Stimulated activated CD4-positive, alpha-beta T cell treated with anti-CD3 and anti-CD28 coated beads, Interleukin-1b, Interleukin-23, amount 100 ng/mL, for 48 hours (primary cell): ENCODE data around the gene POFUT2.
"Not testable (repeated sequence)": the region's sequence is repeated elsewhere in the genome, so short reads cannot be mapped to it uniquely, and the experiment has no call there.

ENCODE experiments used
- DNase-seq: peaks from one replicate; pipeline ENCODE4 v3.0.0-alpha.2; 2020

POFUT2 gene

DNA sequence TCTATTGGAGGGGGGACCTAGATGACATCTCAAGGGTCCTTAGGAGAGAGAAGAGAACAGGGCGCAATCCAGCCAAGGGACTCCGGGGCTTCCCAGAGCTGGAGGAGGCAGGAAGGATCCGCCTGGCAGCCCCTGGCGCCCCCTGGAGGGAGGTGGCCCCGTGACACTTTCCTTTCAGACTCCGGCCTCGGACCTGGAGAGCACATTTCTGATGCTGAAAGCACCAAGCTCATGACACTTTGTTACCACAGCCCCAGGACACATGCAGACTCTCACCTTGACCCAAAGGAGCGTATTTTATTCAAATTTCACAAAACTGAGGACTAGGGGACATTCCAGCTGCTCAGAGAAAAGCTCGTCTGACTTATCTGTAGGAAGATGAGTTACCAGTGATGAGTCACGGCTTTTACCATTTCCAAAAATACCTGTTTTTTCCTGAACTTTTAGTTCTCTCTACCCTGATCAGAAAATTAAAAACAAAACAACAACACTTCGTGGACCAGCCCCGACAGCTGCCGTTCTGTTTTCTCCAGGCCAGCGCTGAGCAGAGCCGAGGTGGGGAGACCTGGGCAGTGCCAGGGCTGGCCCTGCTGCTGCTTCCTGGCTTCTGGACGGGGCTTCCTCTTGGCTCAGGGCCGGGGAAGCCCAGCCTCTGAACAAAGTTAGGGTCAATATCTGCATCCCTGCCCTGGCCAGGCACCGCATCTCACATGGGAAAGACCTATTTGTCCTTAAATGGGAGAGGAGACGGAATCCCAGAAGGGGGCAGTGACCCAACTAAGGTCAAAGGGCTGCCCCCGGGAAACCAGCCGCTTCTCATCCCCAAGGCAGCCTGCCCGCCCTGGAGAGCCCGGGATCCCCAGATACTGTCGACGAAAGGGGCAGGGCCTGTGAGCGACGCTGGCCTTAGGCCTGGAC, 21.6 kb upstream of the POFUT2 start:
- peak; percentile 42 for DNase-seq

DNA sequence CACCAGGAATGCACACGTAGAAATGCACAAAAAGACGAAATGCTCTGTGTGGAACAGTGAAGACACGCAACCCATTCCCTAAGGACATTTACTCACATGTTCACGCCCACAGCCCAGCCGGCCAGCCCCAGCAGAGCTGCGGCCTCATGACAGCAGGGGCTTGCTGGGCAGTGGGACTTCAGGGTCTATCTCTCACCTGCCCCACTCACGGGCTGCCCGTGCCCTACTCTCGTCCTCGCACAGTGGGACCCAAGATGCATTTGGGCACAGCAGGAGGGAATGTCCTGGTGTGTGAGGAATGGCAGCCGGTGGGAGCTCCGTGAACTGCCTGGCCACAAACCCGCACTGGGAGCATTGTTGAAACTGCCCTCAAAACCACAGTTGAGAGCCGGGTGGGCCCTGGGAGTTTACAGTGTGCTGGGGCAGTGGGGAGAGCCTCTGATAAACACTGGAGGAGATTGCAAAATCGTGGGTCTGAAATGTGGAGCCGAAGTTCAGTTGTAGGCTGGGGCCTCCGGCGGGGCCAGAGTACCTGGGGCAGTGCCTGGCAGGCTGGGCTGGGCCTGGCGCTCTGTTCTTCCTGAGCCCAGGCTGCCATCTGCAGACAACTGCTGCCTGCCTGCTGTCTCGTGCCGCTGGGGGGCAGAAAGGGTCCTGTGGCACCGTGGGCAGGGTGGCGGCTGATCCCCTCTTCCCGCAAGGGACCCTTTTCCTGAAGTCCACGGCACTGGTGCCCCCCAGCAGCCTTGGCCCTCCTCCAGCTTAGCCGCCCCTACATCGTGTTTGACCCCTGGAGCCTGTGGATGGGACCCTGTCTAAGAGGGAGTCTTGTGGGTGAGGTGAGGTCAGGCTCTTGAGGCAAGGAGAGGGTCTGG, 20.7 kb upstream of the POFUT2 start:
- DNase-seq: no peak

DNA sequence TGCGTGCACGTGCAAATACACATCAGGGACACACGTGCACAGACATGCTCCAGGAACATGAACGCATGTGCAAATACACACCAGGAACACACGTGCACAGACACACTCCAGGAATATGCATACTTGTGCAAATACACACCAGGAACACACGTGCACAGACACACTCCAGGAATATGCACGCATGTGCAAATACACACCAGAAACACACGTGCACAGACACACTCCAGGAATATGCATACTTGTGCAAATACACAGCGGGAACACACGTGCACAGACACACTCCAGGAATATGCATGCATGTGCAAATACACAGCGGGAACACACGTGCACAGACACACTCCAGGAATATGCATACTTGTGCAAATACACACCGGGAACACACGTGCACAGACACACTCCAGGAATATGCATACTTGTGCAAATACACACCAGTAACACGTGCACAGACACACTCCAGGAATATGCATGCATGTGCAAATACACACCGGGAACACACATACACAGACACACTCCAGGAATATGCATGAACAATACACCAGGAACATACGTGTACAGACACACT, 20.0 kb upstream of the POFUT2 start:
- DNase-seq: not testable (repeated sequence)

DNA sequence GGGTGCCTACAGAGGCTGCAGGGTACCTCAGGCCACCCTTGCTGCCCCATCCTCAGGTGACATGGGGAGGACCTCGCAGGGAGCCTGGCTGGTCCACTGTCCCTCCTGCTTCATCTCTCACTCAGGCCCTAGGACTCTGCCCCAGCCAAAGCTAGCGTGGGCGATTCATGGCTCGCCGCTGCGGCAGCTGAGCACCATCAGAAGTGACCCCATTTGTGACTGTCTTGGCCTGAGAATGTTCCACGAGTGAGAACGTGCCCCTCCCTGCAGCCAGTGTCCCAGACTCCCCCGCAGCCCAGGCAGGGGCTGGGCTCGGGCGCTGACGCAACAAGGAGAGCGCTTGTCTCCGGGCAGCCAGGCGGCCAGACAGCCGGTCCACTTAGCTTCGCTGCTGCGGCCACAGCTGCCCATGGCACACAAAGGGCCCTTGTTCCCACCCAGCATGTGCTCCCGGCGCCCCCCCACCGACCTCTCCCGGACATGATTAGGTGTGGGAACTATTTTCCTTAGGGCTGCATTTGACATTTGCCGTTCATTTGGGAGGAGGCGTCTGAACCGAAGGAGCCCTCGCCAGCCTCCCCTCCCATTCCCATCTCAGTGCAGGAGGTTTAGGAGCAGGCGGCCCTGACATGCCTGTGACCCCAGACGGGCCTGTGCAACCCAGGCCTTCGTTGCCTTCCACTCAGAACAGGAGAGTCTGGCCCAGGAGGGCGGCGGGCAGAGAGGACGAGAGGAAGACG, 19.3 kb upstream of the POFUT2 start:
- DNase-seq: no peak

DNA sequence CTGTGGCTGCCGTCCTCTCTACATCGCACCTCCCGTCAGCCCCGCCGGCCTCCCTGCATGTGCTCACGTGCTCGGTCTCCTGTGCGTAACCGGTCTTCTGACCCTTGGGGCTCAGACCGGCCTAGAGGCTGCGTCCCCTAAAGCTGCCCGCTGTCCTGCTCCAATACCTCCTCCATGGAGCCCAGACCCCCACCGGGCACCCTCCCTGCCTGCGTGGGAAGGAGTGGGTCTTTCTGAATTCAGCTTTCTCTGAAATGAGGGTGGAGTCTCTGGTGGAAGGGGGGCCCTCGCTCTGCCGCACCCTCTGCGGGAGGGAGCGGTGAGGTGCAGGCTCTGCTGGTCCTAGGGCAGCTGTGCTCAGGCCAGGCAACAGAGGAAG, 18.7 kb upstream of the POFUT2 start:
- DNase-seq: no peak

DNA sequence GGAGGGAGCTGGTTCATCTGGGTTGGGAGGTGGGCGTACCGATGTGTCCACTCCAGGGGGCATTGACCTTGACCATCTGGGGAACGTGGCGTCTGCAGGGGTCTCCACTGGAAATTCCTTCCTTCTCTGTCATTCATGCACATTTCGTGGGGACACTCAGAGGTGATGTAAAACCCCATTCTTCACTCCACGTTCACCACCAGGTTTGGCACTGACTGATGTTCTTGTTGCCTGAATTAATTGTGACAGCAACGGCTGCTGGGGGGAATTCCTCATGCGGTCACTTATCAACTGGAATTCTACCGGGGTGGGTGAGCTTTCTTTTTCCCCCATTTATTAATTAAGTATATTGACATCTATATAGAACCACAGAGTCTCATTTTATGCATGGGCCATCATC, 18.1 kb upstream of the POFUT2 start:
- no peak for DNase-seq

DNA sequence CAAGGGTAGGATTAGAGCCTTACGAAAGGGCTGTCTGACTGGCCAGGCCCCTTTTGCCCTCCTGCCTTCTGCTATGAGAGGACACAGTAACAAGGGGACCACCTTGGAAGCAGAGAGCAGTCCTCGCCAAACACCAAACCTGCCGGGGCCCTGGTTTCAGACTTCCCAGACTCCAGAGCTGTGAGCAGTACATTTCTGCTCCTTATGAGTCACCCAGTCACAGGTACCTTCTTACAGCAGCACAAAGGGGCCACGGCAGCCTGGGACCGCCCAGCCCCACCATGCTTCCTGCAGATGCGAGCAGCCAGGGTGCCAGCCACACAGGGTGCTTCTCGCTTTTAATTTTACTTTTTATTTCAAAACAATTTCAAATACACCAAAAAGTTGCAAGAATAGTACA, 17.2 kb upstream of the POFUT2 start:
- DNase-seq: no peak

DNA sequence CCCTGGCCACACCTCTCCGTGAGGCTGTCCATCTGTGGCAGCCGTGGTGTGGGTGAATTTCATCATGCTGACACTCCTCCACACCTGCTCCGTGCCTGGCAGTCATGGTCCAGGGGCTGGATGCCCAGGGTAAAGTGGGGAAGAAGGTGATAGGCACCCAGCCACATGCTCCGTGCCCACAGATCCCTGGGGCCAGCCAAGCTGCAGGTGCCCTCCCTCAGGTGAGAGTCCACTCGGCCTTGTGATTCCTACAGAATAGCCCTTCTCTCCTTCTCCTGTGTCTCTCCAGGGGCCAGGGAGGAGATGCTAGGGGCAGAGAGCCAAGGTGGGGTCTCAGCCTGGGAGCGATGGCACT, 16.8 kb upstream of the POFUT2 start:
- no peak for DNase-seq

DNA sequence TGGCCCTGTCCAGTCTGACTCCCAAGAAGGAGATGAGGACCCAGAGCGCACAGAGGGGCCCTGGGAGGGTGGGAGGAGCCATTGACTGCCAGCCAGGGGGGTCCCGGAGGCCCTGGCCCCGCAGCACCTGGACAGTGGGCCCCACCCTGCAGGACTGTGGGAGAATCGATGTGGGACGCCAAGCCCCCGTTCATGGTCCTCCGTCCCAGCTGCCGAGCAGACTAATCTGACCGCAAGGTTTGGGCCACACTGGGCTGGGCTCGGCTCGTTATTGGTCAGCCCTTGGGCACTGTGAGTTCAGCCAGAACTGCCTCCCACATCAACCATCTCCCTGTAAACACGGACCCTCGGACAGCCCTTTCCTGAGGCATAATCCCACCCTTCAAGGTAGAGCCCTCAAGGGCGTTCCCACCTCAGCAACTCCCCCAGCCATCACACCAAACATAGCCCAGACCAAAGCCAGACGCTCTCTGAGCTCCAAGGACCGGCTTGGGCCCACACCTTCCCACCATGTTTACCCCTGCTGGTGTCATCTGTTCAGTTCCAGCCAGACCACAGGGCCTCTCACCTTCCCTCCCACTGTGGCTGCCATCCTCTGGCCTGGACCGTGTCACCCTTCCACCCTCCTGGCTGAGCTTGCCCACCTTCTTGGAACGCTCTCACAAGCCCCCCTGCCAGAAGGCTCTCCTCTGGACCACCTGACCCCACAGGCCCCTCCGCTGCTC, 16.2 kb upstream of the POFUT2 start:
- no peak for DNase-seq

DNA sequence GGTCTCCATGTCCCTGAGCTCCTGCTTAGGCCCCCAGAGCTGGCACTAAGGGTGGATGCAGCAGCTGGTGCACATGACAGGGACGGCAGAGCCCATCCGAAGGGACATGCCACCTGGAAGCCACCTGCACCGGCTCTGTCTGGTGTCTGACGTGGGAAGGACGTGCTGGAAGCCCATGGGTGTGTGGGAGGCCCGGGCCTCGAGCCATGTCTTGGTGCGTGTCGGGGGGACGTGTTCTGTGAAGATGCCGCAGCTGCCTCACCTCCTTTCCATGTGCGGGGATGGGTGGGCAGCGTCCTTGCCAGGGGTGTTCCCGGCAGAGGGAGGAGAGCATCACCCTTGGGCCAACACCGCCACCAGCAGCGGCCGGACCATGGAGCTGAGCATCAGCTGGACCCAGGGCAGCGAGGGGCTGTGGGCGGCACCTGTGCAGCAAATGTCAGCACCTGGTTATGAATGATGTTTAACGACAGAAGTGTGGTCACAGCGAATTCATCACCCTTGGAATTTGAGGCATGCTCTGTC, 15.5 kb upstream of the POFUT2 start:
- no peak for DNase-seq

DNA sequence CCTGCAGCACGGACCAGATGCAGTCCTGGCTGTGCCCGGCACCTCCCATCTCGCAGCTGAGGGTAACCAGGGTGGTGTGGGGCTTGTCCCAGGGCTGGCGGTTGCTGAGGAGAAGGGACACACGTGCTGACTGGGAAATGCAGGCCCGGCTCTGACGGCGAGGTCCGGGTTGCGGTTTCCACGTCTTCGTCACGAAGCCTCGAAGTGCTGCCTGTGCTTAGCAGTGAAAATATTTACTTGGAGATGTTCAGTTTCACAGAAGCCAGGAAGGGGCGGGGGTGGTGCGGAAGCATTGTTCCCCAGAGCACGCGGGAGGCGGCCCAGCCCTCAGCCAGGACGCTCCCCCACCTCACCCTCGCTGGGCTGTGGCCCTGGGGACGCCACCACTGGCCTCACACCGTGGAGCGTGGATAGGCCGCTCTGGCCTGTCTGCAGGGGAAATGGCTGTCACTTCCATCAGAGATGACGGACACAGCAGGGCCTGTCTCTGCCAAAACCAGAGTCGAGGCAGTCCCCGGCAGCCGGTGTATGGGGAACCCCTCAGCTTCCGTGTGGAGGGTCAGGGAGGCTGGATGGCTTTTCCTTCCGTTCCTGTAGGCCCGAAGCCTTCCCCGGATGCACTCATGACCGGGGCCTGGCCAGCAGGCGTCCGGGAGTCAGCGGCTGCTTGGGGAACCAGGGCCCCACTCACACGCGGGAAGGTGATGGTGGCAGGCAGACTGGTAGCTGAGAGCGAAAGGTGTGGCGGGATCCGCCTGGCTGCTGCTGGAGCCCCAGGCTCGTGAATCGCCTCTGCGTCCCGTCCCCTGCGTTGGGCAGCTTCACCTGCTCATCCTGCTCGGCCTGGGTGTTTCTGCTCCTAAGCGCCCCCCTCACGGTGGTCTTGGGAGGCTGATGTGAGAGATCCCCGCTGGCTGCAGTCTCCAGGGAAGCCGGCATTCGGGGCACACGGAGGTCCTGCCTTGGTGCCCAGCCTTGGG, 14.7 kb upstream of the POFUT2 start:
- DNase-seq: peak; percentile 59

DNA sequence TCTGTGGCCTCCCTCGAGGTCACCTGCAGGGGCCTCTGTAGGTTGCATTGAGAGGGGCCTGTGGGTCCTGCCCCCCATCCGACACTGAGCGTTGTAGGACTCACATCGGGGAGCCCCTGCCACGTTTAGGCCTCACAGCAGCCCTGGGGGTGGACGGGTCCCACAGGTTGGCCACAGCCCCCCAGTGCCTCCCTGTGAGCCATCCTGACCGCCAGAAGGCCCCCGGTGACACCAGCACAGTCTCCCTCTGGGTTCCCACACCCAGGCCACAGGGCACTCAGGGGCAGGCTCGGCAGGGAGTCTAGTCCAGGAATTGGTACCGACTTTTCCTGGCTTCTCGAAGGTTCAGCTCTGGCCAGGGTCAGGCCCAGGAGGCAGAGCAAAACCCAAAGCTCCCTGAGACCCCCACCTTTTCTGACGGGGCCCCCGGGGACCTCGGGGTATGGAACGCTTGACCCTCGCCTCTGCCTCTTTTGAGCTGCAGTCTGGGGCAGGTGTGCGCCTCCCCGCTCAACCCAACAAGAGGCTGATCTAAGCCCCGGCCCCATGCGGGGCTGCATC, 13.9 kb upstream of the POFUT2 start:
- no peak for DNase-seq

DNA sequence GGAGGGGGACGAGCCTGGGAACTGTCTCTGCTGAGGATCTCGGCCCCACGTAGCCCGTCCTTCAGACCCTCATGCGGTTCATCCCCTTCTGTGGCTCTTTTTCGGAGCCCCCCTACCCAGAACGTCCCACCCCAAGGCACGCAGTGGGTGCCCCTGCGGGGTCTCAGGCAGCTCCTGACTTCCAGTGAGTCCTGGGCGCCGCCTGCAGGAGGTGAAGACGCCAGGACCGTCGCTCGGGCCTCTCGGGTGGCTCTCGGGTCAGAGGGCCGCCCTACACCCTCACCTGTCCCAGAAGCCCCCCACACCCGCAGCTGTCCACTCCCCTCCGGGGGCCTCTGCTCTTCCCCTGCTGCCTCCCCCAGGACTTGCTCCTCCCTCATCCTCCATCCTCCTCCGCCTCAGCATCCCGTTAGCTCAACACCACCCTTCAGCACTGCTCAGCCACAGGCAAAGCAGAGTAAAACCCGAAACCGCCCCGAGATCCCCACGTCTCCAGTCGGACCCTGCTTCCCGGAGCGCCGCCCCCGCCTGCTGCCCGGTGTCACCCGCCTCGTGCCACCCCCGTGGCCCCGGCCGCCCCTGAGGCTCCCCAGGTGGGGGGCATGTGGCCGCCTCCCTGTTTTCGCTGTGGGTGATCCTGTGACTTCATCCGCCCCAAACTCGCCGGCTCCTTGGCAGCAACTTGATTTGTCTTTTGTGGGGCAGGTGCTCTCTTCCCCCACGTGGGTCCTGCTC, 13.3 kb upstream of the POFUT2 start:
- no peak for DNase-seq

DNA sequence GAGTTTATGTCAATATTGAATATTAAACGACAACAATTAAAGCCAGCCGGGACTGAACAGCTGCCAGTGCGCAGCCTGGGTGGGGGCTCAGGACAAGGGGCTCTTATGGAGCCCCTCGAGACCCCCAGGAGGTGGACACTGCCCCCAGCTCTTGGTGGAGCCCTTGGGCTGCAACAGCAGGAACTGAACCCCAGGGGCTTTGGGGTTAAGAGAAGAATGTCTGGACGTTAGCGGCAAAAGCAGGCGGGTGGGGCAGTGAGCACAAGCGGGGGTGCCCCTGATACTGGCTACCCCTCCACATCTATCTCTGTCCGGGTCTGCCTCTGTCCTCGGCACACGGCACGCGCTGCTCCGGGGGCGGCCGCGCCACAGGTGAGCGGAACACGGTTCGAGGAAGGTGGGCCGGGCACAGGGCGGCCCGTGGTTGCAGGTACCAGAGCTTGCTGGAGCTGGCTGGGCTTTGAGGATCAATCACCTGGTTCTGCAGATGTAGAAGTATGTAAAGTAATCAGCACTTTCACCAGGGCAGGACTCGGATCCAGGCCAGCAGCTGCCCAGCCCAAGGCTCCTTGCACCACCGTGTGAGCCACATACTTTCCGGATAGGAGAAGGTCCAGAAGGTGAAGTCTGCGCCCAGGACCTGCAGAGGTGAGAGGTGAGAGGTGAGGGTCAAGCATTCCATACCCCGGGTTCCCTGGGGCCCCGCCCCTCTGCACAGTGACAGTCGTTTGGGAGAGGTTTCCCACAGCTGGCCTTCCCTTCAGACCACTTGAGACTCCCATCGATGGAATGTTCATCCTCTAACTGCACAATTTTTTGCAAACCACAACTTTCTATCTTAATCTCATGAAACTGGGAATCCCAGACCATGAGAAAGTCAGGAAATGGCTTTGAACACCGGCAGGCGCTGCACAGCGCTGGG, 12.4 kb upstream of the POFUT2 start:
- no peak for DNase-seq

DNA sequence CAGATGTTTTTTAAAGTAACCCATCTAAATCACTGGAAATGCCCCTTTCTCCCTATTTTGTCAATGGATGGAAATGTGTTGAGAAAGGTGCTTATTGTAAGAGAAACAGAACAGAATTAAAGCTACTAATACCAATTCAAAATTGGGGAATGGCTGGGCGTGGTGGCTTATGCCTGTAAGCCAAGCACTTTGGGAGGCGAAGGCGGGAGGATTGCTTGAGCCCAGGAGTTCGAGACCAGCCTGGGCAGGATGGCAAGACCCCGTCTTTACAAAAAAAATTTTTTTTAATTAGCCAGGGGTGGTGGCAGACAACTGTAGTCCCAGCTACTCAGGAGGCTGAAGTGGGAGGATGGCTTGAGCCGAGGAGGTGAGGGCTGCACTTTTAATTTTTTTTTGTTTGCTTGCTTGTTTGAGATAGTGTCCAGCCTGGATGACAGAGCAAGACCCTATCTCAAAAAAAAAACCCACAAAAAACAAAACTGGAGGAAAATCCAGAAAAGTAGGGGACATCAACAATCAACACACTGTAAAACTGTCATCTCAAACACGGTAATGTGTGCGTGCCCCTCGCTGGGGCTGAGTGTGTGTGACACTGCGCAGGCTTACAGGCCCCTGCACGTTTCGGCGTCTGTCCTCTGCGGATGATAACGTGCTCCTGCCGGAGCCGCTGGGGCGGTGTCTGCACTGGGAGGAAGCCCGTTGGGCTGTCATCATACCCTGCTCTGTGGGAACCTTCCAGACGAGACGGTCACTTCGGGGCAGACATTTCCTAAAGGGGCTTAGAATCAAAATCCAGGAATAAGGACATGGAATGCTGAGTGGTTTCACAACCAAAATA, 11.6 kb upstream of the POFUT2 start:
- no peak for DNase-seq

DNA sequence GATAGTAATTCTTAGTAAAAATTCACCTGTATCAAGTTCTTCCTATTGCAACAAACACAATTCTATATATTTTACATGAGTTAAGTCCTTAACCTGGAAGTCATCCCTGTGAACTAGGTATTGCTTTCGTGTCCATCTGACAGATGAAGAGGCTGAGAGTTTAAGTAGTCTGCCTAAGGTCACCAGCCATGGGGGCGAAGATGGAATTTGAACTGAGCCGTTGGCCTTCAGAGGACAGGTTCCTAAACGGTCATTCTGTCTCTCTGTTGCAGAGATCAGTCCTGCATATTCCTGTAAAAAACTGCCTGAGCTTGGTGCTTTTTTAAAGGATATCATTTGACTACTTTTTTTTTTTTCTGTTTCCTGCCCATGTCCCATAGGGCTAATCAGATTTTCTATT, 10.2 kb upstream of the POFUT2 start:
- no peak for DNase-seq

DNA sequence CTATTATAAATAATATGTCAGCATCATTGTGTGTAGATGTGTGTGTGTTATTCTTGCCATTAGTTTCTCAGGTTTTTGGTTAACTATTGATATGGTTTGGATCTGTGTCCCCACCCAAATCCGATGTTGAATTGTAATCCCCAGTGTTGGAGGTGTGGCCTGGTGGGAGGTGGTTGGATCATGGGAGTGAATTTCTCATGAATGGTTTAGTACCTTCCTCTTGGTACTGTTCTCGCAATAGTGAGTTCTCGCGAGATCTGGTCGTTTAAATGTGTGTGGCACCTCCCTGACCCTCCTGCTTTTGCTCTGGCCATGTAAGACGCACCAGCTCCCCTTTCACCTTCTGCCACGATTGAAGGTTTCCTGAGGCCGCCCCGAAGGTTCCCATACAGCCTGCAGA, 9.6 kb upstream of the POFUT2 start:
- DNase-seq: no peak

DNA sequence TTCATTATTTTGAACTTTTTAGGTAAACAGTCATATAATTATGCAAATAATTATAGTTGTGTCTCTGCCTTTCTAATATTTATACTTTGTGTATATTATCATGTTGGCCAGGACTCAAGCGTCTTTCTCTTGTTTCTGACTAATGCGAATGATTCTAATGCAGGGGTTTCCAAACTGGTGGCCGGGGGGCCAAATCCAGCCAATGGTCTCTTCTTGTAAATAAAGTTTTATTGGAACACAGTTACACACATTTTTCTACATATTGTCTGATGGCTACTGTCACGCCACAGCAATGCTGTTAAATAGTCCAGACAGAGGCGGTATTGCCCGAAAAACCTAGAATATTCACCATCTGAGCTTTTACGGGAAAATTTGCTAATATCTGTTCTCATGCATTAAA, 8.9 kb upstream of the POFUT2 start:
- DNase-seq: no peak
